DOHH2 (cell line): ENCODE measurements around the gene EMP1.
"Not testable (repeated sequence)": the region's sequence is repeated elsewhere in the genome, so short reads cannot be mapped to it uniquely, and the experiment has no call there.

Source experiments
- H3F3A ChIP-seq: fragments of 200-600 bp; sonication (generic), shearing (Covaris generic); 2 replicates; pipeline ENCODE4 v1.6.0; 2016; ENCODE audit warnings: antibody characterized with exemption, mild to moderate bottlenecking; ENCODE audit not compliant: control insufficient read depth, insufficient read depth
- H3K27ac ChIP-seq: fragments of 200-600 bp; sonication (generic); 2 replicates; pipeline ENCODE4 v1.5.1; 2014; ENCODE audit warnings: low read depth, mild to moderate bottlenecking, low read length, moderate library complexity
- H3K27me3 ChIP-seq: fragments of 200-600 bp; sonication (generic); 2 replicates; pipeline ENCODE4 v1.6.1; 2014; ENCODE audit warnings: mild to moderate bottlenecking, low read length, mixed read lengths; ENCODE audit not compliant: control insufficient read depth
- H3K36me3 ChIP-seq: fragments of 200-600 bp; sonication (generic); 2 replicates; pipeline ENCODE4 v1.6.1; 2014; ENCODE audit warnings: mild to moderate bottlenecking, low read length, moderate library complexity, mixed read lengths; ENCODE audit not compliant: control insufficient read depth
- H3K4me1 ChIP-seq: fragments of 200-600 bp; sonication (generic); 2 replicates; pipeline ENCODE4 v1.6.1; 2014; ENCODE audit warnings: mild to moderate bottlenecking, low read length, mixed read lengths; ENCODE audit not compliant: control insufficient read depth
- H3K4me2 ChIP-seq: fragments of 200-600 bp; sonication (generic); 2 replicates; pipeline ENCODE4 v1.6.0; 2014; ENCODE audit warnings: mild to moderate bottlenecking, low read length, moderate library complexity
- H3K4me3 ChIP-seq: fragments of 200-600 bp; sonication (generic); 2 replicates; pipeline ENCODE4 v1.5.1; 2014; ENCODE audit warnings: mild to moderate bottlenecking, low read length, mixed read lengths
- H3K79me2 ChIP-seq: fragments of 200-600 bp; sonication (generic); 2 replicates; pipeline ENCODE4 v1.6.1; 2014; ENCODE audit warnings: mild to moderate bottlenecking, low read length, mixed read lengths; ENCODE audit not compliant: control insufficient read depth
- H3K9me2 ChIP-seq: fragments of 200-600 bp; sonication (generic); replicated peaks from 2 replicates; pipeline ENCODE4 v1.6.1; 2014; ENCODE audit warnings: mild to moderate bottlenecking, low read length, mixed read lengths; ENCODE audit not compliant: control insufficient read depth
- H3K9me3 ChIP-seq: fragments of 200-600 bp; sonication (generic); 2 replicates; pipeline ENCODE4 v1.6.1; 2014; ENCODE audit warnings: antibody characterized with exemption, low read length, mixed read lengths; ENCODE audit not compliant: control insufficient read depth, insufficient read depth
- H4K20me1 ChIP-seq: fragments of 200-600 bp; sonication (generic); 2 replicates; pipeline ENCODE4 v1.6.0; 2014; ENCODE audit warnings: low read depth, mild to moderate bottlenecking, antibody characterized with exemption, low read length, moderate library complexity; ENCODE audit not compliant: control insufficient read depth, insufficient read depth
- EZH2phosphoT487 ChIP-seq: fragments of 200-600 bp; sonication (generic); IDR thresholded peaks from 2 replicates; pipeline ENCODE4 v1.6.1; 2017; ENCODE audit warnings: borderline replicate concordance, mild to moderate bottlenecking, antibody characterized with exemption, low read length, moderate library complexity, mixed read lengths
- TF ChIP-seq, protein P1 (sequence below): fragments of 200-600 bp; sonication (generic); IDR thresholded peaks from one replicate; pipeline ENCODE4 v1.5.1; 2014; ENCODE audit warnings: antibody characterized with exemption, mild to moderate bottlenecking, low read depth, low read length; ENCODE audit not compliant: poor library complexity, severe bottlenecking

Gene EMP1

DNA sequence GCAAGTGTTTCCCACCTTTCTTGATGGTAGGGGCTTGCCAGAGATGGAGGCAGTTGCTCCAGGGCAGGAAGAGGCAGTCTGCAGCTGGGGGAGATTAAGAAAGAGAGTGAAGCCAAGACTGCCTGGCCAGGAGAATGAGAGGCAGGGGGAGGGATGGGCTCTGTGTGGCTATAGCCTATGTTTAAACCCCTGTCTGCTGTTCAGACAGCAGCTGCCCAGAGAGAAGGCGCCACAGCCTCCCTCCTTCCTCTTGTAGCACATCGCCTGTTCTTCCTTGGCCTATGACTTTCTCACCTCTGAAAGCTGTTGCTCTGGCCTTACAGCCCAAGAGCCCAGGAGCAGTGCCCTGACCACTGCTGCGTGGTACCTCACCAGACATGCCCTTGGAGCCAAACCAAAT, 61.7 kb downstream of the EMP1 start:
- H3K9me2 ChIP-seq = no peaks in the 10 kb centered on the region
- no peaks in the 10 kb centered on the region for H3F3A ChIP-seq
- no peak for TF ChIP-seq EZH2phosphoT487
- TF ChIP-seq, protein P1, sequence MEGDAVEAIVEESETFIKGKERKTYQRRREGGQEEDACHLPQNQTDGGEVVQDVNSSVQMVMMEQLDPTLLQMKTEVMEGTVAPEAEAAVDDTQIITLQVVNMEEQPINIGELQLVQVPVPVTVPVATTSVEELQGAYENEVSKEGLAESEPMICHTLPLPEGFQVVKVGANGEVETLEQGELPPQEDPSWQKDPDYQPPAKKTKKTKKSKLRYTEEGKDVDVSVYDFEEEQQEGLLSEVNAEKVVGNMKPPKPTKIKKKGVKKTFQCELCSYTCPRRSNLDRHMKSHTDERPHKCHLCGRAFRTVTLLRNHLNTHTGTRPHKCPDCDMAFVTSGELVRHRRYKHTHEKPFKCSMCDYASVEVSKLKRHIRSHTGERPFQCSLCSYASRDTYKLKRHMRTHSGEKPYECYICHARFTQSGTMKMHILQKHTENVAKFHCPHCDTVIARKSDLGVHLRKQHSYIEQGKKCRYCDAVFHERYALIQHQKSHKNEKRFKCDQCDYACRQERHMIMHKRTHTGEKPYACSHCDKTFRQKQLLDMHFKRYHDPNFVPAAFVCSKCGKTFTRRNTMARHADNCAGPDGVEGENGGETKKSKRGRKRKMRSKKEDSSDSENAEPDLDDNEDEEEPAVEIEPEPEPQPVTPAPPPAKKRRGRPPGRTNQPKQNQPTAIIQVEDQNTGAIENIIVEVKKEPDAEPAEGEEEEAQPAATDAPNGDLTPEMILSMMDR = no peak
- no peaks in the 10 kb centered on the region for H3K9me3 ChIP-seq
- H3K79me2 ChIP-seq = no peaks in the 10 kb centered on the region
- no peak overlapping the region for H3K4me3 ChIP-seq
- H3K27me3 ChIP-seq = no peaks in the 10 kb centered on the region
- peaks cover 4% of the 10 kb centered on the region; the same call in 1 of the 2 replicates for H3K4me1 ChIP-seq
- no peak overlapping the region for H3K27ac ChIP-seq
- no peak overlapping the region for H3K4me2 ChIP-seq
- no peaks in the 10 kb centered on the region for H3K36me3 ChIP-seq
- H4K20me1 ChIP-seq = no peaks in the 10 kb centered on the region

DNA sequence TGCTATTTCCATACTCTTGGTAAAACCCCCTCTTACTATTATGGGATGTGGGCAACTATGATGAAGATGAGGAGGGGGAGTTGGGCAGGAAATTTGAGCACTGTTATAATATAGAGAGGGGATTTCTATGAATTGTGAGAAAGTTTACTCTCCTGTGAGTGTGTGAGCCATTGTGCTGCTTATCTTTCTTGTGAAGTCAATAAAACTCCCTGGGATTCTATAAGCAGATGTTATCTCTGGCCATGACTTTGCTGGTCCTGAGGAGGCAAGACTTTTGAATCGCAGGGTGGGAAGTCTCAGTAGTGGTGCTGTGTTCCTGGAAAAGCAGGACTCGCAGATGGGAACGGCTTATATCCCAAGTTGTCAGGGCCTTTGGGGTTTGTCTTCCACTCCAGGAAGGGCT, 62.2 kb downstream of the EMP1 start:
- H3K9me2 ChIP-seq = no peaks in the 10 kb centered on the region
- no peaks in the 10 kb centered on the region for H3K27me3 ChIP-seq
- TF ChIP-seq, protein P1 = no peak
- no peak for TF ChIP-seq EZH2phosphoT487
- H3F3A ChIP-seq = no peaks in the 10 kb centered on the region
- H3K9me3 ChIP-seq = no peaks in the 10 kb centered on the region
- H3K79me2 ChIP-seq = no peaks in the 10 kb centered on the region
- no peak overlapping the region for H3K4me3 ChIP-seq
- H3K36me3 ChIP-seq = no peaks in the 10 kb centered on the region
- H3K27ac ChIP-seq = no peak overlapping the region
- peaks cover 4% of the 10 kb centered on the region; the same call in 1 of the 2 replicates for H3K4me1 ChIP-seq
- H4K20me1 ChIP-seq = no peaks in the 10 kb centered on the region
- H3K4me2 ChIP-seq = no peak overlapping the region

DNA sequence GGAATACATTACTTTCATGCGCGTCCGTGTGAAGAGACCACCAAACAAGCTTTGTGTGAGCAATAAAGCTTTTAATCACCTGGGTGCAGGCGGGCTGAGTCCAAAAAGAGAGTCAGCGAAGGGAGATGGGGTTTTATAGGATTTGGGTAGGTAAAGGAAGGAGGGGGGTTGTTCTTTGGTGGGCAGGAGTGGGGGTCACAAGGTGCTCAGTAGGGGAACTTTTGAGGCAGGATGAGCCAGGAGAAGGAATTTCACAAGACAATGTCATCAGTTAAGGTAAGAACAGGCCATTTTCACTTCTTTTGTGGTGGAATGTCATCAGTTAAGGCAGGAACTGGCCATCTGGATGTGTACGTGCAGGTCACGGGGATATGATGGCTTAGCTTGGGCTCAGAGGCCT, 63.1 kb downstream of the EMP1 start:
- H3K4me2 ChIP-seq, H3K27me3 ChIP-seq, H3F3A ChIP-seq, H3K79me2 ChIP-seq, H4K20me1 ChIP-seq, H3K4me1 ChIP-seq, H3K4me3 ChIP-seq, H3K9me2 ChIP-seq, H3K27ac ChIP-seq, H3K36me3 ChIP-seq, H3K9me3 ChIP-seq: not testable (repeated sequence)

DNA sequence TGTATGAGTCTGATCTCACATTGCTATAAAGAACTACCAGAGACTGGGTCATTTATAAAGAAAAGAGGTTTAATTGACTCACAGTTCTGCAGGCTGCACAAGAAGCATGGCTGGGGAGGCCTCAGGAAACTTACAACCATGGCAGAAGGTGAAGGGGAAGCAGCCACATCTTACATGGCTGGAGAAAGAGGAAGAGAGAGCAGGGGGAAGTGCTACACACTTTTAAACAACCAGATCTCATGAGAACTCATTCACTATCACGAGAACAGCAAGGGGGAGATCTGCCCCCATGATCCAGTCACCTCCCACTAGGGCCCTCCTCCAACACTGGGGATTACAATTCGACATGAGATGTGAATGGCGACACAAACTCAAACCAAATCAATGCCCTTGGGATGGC, 71.3 kb downstream of the EMP1 start:
- not testable (repeated sequence) for H3K4me1 ChIP-seq, H4K20me1 ChIP-seq, H3K9me3 ChIP-seq, H3F3A ChIP-seq, H3K79me2 ChIP-seq, H3K9me2 ChIP-seq, H3K4me3 ChIP-seq, H3K27ac ChIP-seq, H3K4me2 ChIP-seq, H3K36me3 ChIP-seq, H3K27me3 ChIP-seq
